Mucosa of descending colon (tissue), 3 donors: ENCODE results near the gene NVL. TPM values are rescaled to one million over a fixed set of nuclear protein-coding genes. Genes with fewer than 3 reads are reported as not detected.
"Not testable (repeated sequence)": the region's sequence is repeated elsewhere in the genome, so short reads cannot be mapped to it uniquely, and the experiment has no call there.

Source experiments
- ATAC-seq: fragments of 200-7000 bp; cut with Tn5 transposase; one replicate; pipeline ENCODE4 v1.9.1; 2020; ENCODE audit warnings: mild to moderate bottlenecking, moderate library complexity
- DNase-seq, 3 donors: peaks; one replicate each; pipeline ENCODE4 v3.0.0-alpha.2; 2020
- H3K36me3 ChIP-seq: fragments of 200-600 bp; one replicate; pipeline ENCODE4 v1.8.0; 2021; ENCODE audit warnings: low read depth, mild to moderate bottlenecking
- H3K4me1 ChIP-seq: fragments of 200-600 bp; one replicate; pipeline ENCODE4 v1.8.0; 2021; ENCODE audit warnings: low read depth, mild to moderate bottlenecking
- H3K4me3 ChIP-seq: fragments of 200-600 bp; one replicate; pipeline ENCODE4 v1.8.0; 2021; ENCODE audit warnings: mild to moderate bottlenecking
- H3K9me3 ChIP-seq: fragments of 200-600 bp; one replicate; pipeline ENCODE4 v1.8.0; 2021; ENCODE audit warnings: mild to moderate bottlenecking
- CTCF ChIP-seq: fragments of 200-600 bp; IDR thresholded peaks from one replicate; pipeline ENCODE4 v1.8.0; 2022; ENCODE audit warnings: antibody characterized with exemption, mild to moderate bottlenecking
- intact Hi-C, 2 donors: fragments of 100-400 bp; cut with DNase I in 1 of 2; cut with micrococcal nuclease in 1 of 2; formaldehyde crosslinking; loops; one replicate each; pipeline versions ENCODE4 v1.11.0 to v1.11.1; 2022; cut with DNase I, micrococcal nuclease
- total RNA-seq, 3 donors: library from RNA; stranded (reverse); fragmentation: NEBNext Ultra II Directional in 2 of 3; extraction: Animal tissue kit (Norgen Biotek cat#: 25700) in 2 of 3; gene quantifications; one replicate each; pipeline versions ENCODE4 v1.2.1 to v1.2.4, GENCODE V29; 2021 to 2023
- donor health status: DM: no; HTN: no; CAD: no; lungs with moderate emphysema.
- donor health status: DM: no; HTN: no; CAD: no.
- donor health status: DM: no; HTN: yes; CAD: no.

The NVL gene
- total RNA-seq, 3 donors from 2014 or later, result 32.2 to 45.6 (median 34.7) TPM

GRCh38 chr1:224353975-224354925 is 24.3 kb upstream of the NVL start:
- intact Hi-C loops, result no loop called here
- ATAC-seq, result peak; percentile 52
- DNase-seq, result no peak

GRCh38 chr1:224352436-224353085 is 22.6 kb upstream of the NVL start:
- ATAC-seq, DNase-seq, H3K9me3 ChIP-seq, H3K4me3 ChIP-seq, H3K36me3 ChIP-seq, intact Hi-C loops, H3K4me1 ChIP-seq: not testable (repeated sequence)

More at GRCh38 chr1:224353975-224354925, 24.3 kb upstream of the NVL start:
- H3K9me3 ChIP-seq, result no peaks in the 10 kb centered on the region
- H3K4me3 ChIP-seq, result no peak overlapping the region
- TF ChIP-seq CTCF, result no peak
- H3K36me3 ChIP-seq, result no peaks in the 10 kb centered on the region
- peaks cover 13% of the 10 kb centered on the region for H3K4me1 ChIP-seq

GRCh38 chr1:224349716-224350115 is 19.7 kb upstream of the NVL start:
- H3K4me3 ChIP-seq, H3K4me1 ChIP-seq, H3K9me3 ChIP-seq, H3K36me3 ChIP-seq, ATAC-seq, intact Hi-C loops, DNase-seq: not testable (repeated sequence)

- Histone ChIP-seq H3K9me3 (peaks cover 14% of the 10 kb centered on the region), H3K36me3 (no peaks in the 10 kb centered on the region), H3K4me1 (no peaks in the 10 kb centered on the region), H3K4me3 (no peak overlapping the region)
- intact Hi-C loops, result no loop called here
- ATAC-seq (no peak), DNase-seq (no peak)
- no peak for TF ChIP-seq CTCF
Observed at GRCh38 chr1:224348137-224348536, 18.2 kb upstream of the NVL start.

- DNase-seq (no peak), ATAC-seq (no peak)
- peaks cover 14% of the 10 kb centered on the region for H3K9me3 ChIP-seq
- no peaks in the 10 kb centered on the region for H3K36me3 ChIP-seq
- intact Hi-C loops, result no loop called here
- no peak overlapping the region for H3K4me3 ChIP-seq
- H3K4me1 ChIP-seq, result no peaks in the 10 kb centered on the region
- TF ChIP-seq CTCF, result no peak
Observed at GRCh38 chr1:224343679-224344078, 13.7 kb upstream of the NVL start.

- H3K4me3 ChIP-seq, H3K36me3 ChIP-seq, intact Hi-C loops, H3K4me1 ChIP-seq: not testable (repeated sequence)
- peak; percentile 20 to 65 (median 49) for DNase-seq
- peak; percentile 77 for ATAC-seq
- peaks cover 14% of the 10 kb centered on the region for H3K9me3 ChIP-seq
Observed at GRCh38 chr1:224340453-224341384, 10.7 kb upstream of the NVL start.
